GM18873 (cell line): ENCODE measurements around the gene MAEA.
"Not testable (repeated sequence)": the region's sequence is repeated elsewhere in the genome, so short reads cannot be mapped to it uniquely, and the experiment has no call there.

Experiments used
- ATAC-seq: cut with Tn5 transposase; IDR thresholded peaks from one replicate; pipeline ENCODE4 v1.9.1; 2021; ENCODE audit warnings: mild to moderate bottlenecking, moderate library complexity, moderate number of reproducible peaks; ENCODE audit not compliant: unreplicated experiment, low FRiP score

The MAEA gene

DNA sequence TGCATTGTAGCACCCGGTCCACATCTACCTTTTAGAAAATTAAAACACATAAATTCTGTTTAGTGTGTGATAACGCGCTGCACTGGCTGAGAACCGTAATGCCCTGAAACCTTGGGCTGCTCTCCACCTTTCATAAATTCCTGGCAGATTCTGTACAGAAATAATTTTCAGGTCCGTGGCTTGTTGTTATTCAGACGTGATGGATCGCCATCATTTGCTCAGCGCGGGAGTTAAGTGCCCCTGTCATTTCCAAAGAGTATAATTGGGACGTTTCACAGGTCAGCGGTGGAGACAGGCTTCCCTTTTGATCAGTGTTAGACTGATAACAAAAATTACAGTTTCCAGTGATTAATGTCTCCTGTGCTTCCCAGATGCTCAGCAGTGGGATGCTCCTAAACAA lies 73.8 kb downstream of the MAEA start:
- no peak for ATAC-seq

GRCh38 chr4:1364217-1364616 lies 74.5 kb downstream of the MAEA start:
- no peak for ATAC-seq

DNA sequence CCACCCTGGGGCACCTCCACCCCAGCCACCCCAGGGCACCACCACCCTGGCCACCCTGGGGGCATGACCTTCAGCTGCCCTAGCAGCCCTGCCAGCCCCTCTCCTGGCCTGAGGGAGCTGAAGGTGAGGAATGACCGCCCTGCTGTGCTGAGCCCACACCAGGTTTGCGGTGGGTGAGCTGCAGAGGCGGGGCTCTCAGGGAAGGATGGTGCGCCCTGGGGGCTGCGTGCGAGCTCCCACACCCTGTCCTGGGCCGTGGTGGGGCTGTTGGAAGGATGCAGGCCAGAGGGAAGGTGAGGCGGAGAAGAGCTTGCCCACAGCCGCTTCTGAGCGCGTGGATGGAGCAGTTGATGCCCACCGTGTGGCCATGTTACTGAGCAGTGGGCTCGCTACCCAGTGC lies 75.1 kb downstream of the MAEA start:
- ATAC-seq, result no peak

GRCh38 chr4:1365271-1366178 lies 75.8 kb downstream of the MAEA start:
- ATAC-seq, result no peak

DNA sequence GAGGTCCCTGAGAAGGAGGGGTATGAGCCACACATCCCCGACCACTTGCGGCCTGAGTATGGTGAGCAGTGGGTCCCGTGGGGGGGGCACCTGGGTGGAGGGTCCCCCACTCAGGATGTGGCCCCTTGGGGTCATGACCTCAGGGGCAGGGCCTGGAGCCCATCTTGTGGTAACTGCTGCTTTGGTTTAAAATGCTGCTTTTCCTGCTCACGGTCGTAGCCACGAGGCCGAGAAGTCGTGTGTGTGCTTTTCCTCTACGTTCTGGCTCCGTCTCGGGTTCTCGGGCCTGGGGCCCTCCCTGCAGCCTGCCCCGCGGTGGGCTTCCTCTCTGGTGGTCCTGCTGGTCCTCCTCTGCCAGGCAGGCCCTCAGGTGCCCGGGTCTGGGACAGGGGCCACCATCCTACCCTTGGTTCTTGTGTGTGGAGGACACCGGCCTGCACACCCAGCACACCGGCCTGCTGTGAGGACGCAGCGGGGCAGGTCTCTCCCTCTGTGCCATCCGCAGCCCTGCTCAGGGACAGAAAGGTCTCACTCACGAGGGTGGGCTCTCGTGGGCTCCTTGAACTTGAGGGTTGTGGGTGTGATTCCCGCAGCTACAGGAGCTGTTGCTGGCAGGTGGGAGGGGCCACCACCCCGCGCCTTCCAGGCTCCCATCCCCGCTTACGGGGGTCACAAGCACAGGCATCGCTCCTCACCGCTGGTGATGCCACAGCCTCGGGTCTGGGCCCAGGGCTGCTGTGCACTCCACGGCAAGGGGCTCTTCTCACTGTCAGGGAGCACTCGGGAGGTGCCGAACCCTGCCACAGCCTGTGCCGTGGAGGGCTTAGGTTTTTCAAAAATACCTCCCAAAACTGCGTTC lies 76.9 kb downstream of the MAEA start:
- ATAC-seq, result no peak

DNA sequence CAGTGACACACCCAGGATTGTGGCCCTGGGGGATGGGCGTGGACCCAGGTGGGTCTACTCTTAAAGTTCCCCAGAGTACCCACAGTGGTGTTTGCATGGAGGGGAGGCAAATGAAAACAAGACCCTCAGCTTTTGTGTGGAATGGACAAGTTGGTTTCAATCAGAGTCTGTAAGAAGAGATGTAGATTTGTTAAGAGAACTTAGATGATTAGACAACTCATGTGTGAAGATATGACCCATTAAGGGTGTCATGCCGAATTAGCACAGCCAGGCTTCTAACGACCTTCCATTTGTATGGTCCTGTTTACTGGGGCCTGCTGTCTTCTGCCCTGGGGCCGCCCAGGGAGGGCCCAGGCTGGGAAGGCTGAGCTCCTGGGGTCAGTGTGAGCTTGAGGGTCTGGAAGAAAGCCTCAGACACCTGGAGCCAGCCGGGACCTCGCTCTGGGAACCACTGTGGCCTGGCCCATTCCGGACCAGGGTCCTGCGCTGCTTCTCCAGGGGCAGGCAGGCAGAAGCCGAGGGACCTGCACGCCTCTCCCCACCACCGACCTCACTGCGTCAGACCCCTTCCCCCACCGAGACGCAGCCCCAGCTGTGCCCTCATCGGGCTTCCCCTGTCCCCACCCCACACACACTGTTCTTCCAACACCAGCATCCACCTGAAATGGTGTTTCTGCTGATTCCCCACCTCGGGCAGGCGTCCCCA lies 77.7 kb downstream of the MAEA start:
- no peak for ATAC-seq

DNA sequence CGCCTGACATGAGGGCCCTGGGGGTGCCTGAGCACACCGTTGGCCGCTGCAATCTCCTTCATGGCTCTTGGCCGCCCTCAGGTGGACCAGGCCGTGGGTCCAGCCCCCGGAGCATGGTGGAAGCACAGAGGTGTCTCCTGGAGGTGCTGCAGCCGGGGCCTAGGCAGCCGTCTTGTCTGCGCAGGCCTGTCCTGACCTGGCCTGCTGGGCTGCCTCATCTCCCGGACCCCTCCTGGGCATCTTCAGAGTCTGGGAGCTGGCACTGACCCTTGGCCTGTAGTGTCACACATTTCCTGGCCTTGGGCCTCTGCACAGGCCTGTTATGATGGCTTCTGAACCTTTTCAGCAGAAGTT lies 78.2 kb downstream of the MAEA start:
- no peak for ATAC-seq

- no peak for ATAC-seq
Measured at GRCh38 chr4:1368421-1369090, 78.9 kb downstream of the MAEA start.

DNA sequence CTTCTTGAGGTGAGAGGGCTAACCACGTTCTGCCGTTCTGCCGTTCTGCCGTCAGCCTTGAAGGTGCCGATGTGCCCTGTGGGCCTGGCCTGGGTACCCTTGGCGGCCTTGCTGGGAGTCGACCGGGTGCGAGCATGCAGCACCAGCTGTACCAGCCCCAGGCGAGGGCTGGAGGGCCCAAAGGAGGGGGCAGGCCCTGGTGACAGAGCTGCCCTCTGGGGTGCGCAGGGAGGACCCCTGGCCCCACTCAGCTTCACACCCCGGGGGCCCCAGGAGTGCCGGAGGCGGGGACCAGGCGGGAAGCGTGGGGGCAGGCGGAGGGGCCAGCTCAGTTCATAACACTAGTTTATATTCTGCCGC lies 79.4 kb downstream of the MAEA start:
- no peak for ATAC-seq

DNA sequence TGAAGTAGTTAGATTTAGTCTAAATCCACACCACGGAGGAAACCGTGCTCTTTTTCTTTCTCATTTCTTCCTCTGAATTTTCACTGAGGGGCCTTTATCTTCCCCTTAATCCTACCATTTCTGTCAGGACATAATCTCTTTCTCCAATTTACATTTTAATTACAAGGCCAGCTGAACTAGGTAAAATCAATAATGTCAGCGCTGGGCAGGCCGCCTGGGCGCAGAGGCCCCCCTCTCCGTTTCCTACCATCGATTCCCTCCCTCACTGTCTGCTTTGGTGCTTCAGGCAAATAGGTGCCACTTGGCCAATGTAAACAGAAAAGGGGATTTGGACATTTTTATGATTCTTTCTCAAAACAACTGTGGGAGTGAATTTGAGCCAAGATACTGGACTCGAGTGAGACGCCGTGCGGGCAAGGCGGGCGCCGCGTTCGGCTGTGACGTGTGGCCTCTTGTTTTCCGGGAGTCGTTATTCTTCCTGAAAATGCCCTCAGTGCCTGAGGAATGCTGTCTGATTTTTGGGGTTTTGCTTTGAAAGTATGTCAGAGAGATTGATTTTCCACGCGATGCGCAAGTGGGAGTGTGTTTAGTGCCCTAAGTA lies 79.9 kb downstream of the MAEA start:
- ATAC-seq, result no peak

- ATAC-seq, result no peak
Measured at GRCh38 chr4:1370321-1371124, 80.8 kb downstream of the MAEA start.

- ATAC-seq, result no peak
Measured at GRCh38 chr4:1371176-1372165, 81.8 kb downstream of the MAEA start.

- ATAC-seq, result not testable (repeated sequence)
Measured at GRCh38 chr4:1372576-1372975, 82.9 kb downstream of the MAEA start.

DNA sequence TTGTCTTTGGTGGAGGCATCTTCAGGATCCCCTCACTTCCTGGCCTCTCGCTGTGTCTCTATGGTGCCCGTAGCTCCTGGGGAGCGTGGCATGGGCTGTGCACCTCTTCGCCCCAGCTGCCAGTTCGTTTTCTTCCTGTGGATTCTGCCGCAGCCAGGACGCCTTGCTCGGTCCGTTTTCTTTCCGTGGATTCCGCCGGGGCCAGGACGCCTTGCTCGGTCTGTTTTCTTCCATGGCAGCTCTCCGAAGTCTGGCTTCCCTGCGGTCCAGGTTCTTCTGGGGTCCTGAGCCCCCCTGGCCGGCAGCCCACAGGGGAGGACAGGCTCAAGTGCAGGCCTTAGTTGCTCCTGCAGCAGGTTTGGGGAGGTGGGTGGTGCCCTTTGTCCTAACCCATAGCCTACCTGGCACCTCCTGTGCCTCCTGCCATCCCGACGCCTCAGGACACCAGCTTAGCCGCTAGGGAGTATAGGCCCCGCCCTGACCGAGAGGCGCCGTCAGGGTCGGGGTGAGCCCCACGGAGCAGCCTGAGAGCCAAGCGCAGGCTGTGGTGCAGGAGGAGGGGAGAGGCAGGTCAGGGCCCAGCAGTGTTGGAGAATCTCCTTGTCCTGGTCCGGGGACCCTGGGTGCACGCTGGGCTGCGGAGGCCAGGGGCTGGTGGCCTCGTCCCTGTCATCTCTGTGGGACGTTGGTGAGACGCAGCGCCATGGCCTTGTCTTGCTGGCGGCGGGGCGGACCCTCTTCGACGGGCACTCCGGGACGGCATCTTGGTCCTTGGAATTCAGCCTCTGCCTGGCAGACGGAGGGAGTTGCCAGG lies 84.4 kb downstream of the MAEA start:
- ATAC-seq, result no peak

GRCh38 chr4:1374706-1375045 lies 85.0 kb downstream of the MAEA start:
- ATAC-seq, result no peak

DNA sequence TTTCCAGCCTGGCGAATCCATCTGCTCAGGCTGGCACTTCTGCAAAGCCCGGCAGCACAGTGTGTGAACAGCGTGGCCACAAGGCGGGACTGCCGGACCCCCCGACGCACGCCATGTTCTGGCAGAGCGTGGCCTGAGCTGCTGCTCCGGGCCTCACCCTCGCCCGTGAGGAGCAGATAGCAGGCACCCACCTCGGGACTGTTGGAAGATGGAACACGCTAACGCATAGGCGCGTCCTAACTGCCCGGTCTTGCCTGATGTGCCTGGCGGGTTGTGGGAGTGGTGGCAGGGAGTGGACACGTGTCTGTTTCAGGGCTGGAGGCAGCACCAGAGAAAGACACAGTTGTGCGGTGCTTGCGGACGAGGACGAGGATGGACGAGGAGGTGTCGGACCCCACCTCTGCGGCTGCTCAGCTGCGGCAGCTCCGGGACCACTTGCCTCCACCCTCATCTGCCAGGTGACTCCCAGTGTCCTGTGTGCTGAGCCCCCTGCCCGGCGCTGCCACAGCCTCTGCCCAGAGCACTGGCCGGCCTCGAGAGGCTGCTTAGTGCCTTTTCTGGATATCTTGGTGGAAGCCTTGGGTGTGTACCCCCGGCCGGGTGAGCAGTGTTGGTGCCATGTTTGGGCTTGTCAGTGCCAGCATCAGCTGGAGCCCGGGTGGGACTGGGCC lies 85.5 kb downstream of the MAEA start:
- no peak for ATAC-seq

- no peak for ATAC-seq
Measured at GRCh38 chr4:1375761-1376322, 86.2 kb downstream of the MAEA start.
